ENCODE data around the gene TMEM238L. TPM values are rescaled to one million over a fixed set of nuclear protein-coding genes. Genes with fewer than 3 reads are reported as not detected.

TMEM238L gene
- total RNA-seq, 1 donor from 2014 or later = not detected

- peak; percentile 73 for DNase-seq
- Mint-ChIP-seq H3K27me3 (ENCODE audit: unreplicated experiment) (no peaks in the 10 kb centered on the region), H3K9me3 (ENCODE audit: unreplicated experiment) (peaks cover 9% of the 10 kb centered on the region), H3K36me3 (ENCODE audit: unreplicated experiment) (peaks cover 10% of the 10 kb centered on the region), H3K27ac (ENCODE audit: unreplicated experiment) (peak overlapping the region; percentile 93), H3K4me1 (ENCODE audit: low read depth, unreplicated experiment) (peaks cover 13% of the 10 kb centered on the region), H3K4me3 (ENCODE audit: unreplicated experiment) (peak overlapping the region; percentile 67)
- TF ChIP-seq, protein P1, sequence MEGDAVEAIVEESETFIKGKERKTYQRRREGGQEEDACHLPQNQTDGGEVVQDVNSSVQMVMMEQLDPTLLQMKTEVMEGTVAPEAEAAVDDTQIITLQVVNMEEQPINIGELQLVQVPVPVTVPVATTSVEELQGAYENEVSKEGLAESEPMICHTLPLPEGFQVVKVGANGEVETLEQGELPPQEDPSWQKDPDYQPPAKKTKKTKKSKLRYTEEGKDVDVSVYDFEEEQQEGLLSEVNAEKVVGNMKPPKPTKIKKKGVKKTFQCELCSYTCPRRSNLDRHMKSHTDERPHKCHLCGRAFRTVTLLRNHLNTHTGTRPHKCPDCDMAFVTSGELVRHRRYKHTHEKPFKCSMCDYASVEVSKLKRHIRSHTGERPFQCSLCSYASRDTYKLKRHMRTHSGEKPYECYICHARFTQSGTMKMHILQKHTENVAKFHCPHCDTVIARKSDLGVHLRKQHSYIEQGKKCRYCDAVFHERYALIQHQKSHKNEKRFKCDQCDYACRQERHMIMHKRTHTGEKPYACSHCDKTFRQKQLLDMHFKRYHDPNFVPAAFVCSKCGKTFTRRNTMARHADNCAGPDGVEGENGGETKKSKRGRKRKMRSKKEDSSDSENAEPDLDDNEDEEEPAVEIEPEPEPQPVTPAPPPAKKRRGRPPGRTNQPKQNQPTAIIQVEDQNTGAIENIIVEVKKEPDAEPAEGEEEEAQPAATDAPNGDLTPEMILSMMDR (IDR thresholded peaks at IDR 0.05; ENCODE audit: partially characterized antibody, unreplicated experiment) = peak; percentile 100
These were observed 31.2 kb downstream of the TMEM238L start for GRCh38 chr17:10772425-10773380.

GRCh38 chr17:10771148-10771547 lies 32.8 kb downstream of the TMEM238L start:
- DNase-seq = no peak
- H3K4me3 Mint-ChIP-seq (ENCODE audit: unreplicated experiment) = no peak overlapping the region
- no peak overlapping the region for H3K27ac Mint-ChIP-seq (ENCODE audit: unreplicated experiment)
- H3K36me3 Mint-ChIP-seq (ENCODE audit: unreplicated experiment) = peaks cover 19% of the 10 kb centered on the region
- H3K27me3 Mint-ChIP-seq (ENCODE audit: unreplicated experiment) = no peaks in the 10 kb centered on the region
- H3K9me3 Mint-ChIP-seq (ENCODE audit: unreplicated experiment) = peaks cover 14% of the 10 kb centered on the region
- TF ChIP-seq, protein P1 (IDR thresholded peaks at IDR 0.05; ENCODE audit: partially characterized antibody, unreplicated experiment) = no peak
- H3K4me1 Mint-ChIP-seq (ENCODE audit: low read depth, unreplicated experiment) = peaks cover 13% of the 10 kb centered on the region

DNA sequence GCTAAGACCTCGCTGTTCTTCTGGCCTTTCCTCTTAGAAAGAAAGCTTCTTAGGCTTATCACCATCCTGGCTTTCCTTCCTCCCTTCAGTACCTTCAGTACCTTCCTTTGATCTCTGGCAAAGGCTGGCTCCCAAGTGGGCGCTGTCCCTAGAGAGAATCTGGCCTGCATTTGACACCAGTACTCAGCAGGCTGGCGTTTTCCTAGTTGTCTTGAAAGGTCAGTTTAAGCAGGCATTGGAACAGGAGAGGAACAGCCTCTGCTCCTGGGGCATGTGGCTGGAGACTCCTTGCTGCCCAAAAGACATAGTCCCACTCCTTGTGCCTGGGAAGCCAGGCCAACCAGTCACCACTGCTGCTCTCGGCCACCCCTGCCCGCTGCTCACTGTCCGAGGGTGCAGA lies 34.1 kb downstream of the TMEM238L start:
- no peak overlapping the region for H3K27ac Mint-ChIP-seq (ENCODE audit: unreplicated experiment)
- DNase-seq = no peak
- peaks cover 11% of the 10 kb centered on the region for H3K9me3 Mint-ChIP-seq (ENCODE audit: unreplicated experiment)

GRCh38 chr17:10768750-10769251 lies 35.1 kb downstream of the TMEM238L start:
- TF ChIP-seq, protein P1 (IDR thresholded peaks at IDR 0.05; ENCODE audit: partially characterized antibody, unreplicated experiment) = no peak
- peaks cover 15% of the 10 kb centered on the region for H3K36me3 Mint-ChIP-seq (ENCODE audit: unreplicated experiment)
- H3K9me3 Mint-ChIP-seq (ENCODE audit: unreplicated experiment) = peaks cover 9% of the 10 kb centered on the region
- DNase-seq = no peak
- H3K4me3 Mint-ChIP-seq (ENCODE audit: unreplicated experiment) = no peak overlapping the region
- peaks cover 11% of the 10 kb centered on the region for H3K4me1 Mint-ChIP-seq (ENCODE audit: low read depth, unreplicated experiment)
- H3K27ac Mint-ChIP-seq (ENCODE audit: unreplicated experiment) = no peak overlapping the region
- H3K27me3 Mint-ChIP-seq (ENCODE audit: unreplicated experiment) = no peaks in the 10 kb centered on the region

More for the DNA sequence above, 34.1 kb downstream of the TMEM238L start:
- peaks cover 13% of the 10 kb centered on the region for H3K4me1 Mint-ChIP-seq (ENCODE audit: low read depth, unreplicated experiment)
- H3K27me3 Mint-ChIP-seq (ENCODE audit: unreplicated experiment) = no peaks in the 10 kb centered on the region
- TF ChIP-seq, protein P1 (IDR thresholded peaks at IDR 0.05; ENCODE audit: partially characterized antibody, unreplicated experiment) = no peak
- no peak overlapping the region for H3K4me3 Mint-ChIP-seq (ENCODE audit: unreplicated experiment)
- H3K36me3 Mint-ChIP-seq (ENCODE audit: unreplicated experiment) = peaks cover 15% of the 10 kb centered on the region

- Mint-ChIP-seq H3K27me3 (ENCODE audit: unreplicated experiment) (no peaks in the 10 kb centered on the region), H3K27ac (ENCODE audit: unreplicated experiment) (no peak overlapping the region), H3K4me1 (ENCODE audit: low read depth, unreplicated experiment) (peaks cover 2% of the 10 kb centered on the region), H3K4me3 (ENCODE audit: unreplicated experiment) (no peak overlapping the region), H3K9me3 (ENCODE audit: unreplicated experiment) (peaks cover 10% of the 10 kb centered on the region), H3K36me3 (ENCODE audit: unreplicated experiment) (peaks cover 15% of the 10 kb centered on the region)
- DNase-seq = no peak
- TF ChIP-seq, protein P1 (IDR thresholded peaks at IDR 0.05; ENCODE audit: partially characterized antibody, unreplicated experiment) = no peak
These were observed 36.7 kb downstream of the TMEM238L start for GRCh38 chr17:10767232-10767631.

All from glutamatergic neuron (in vitro differentiated cells).